ENCODE data around the gene HPS6. TPM values are rescaled to one million over a fixed set of nuclear protein-coding genes. Genes with fewer than 3 reads are reported as not detected.

The HPS6 gene
- total and polyA plus RNA-seq, 9 of the 15 experiments (the other 6 are each of a cell fraction or from before 2014, with no cell fraction given) = 0.45 to 14.0 (median 4.5) TPM

GRCh38 chr10:102072673-102073527 lies 7.8 kb downstream of the HPS6 start (continued):
- TF ChIP-seq REST (IDR thresholded peaks at IDR 0.05; ENCODE audit: borderline replicate concordance) (peak; percentile 92), REST (CRISPR knock-in tag; IDR thresholded peaks at IDR 0.05; ENCODE audit: low read depth) (no peak), ZBTB11 (CRISPR knock-in tag; IDR thresholded peaks at IDR 0.05) (no peak), TCF15 (CRISPR knock-in tag; IDR thresholded peaks at IDR 0.05) (no peak), SMC3 (conservative IDR thresholded peaks at IDR 0.05; ENCODE audit: insufficient read depth, low read depth, low read length) (peak; percentile 92), MYNN (IDR thresholded peaks at IDR 0.05) (0 out of 2 replicates have a peak, but pooled peaks have one; percentile 34), MYNN (CRISPR knock-in tag; IDR thresholded peaks at IDR 0.05) (no peak), JUND (IDR thresholded peaks at IDR 0.05; ENCODE audit: borderline replicate concordance, low read depth, low read length) (peak; percentile 33; the same call in 1 of the 2 replicates), JUND (tag; IDR thresholded peaks at IDR 0.05; ENCODE audit: borderline replicate concordance, low read depth, low read length) (no peak), MAZ (CRISPR knock-in tag; conservative IDR thresholded peaks at IDR 0.05 in 1 of 2, IDR thresholded peaks at IDR 0.05 in 1 of 2) (peak in 1 of 2 experiments; percentile 31; a peak in 1 of 4 replicates), CC2D1A (IDR thresholded peaks at IDR 0.05) (peak; percentile 80)

Data from K562 (cell line).